Mucosa of descending colon (tissue), 3 donors: ENCODE results near the gene AQP6. TPM values are rescaled to one million over a fixed set of nuclear protein-coding genes. Genes with fewer than 3 reads are reported as not detected.

ENCODE experiments used
- ATAC-seq: fragments of 200-7000 bp; cut with Tn5 transposase; one replicate; pipeline ENCODE4 v1.9.1; 2020; ENCODE audit warnings: mild to moderate bottlenecking, moderate library complexity
- DNase-seq, 3 donors: peaks; one replicate each; pipeline ENCODE4 v3.0.0-alpha.2; 2020
- H3K36me3 ChIP-seq: fragments of 200-600 bp; one replicate; pipeline ENCODE4 v1.8.0; 2021; ENCODE audit warnings: low read depth, mild to moderate bottlenecking
- H3K4me1 ChIP-seq: fragments of 200-600 bp; one replicate; pipeline ENCODE4 v1.8.0; 2021; ENCODE audit warnings: low read depth, mild to moderate bottlenecking
- H3K4me3 ChIP-seq: fragments of 200-600 bp; one replicate; pipeline ENCODE4 v1.8.0; 2021; ENCODE audit warnings: mild to moderate bottlenecking
- H3K9me3 ChIP-seq: fragments of 200-600 bp; one replicate; pipeline ENCODE4 v1.8.0; 2021; ENCODE audit warnings: mild to moderate bottlenecking
- CTCF ChIP-seq: fragments of 200-600 bp; IDR thresholded peaks from one replicate; pipeline ENCODE4 v1.8.0; 2022; ENCODE audit warnings: antibody characterized with exemption, mild to moderate bottlenecking
- intact Hi-C, 2 donors: fragments of 100-400 bp; cut with DNase I in 1 of 2; cut with micrococcal nuclease in 1 of 2; formaldehyde crosslinking; loops; one replicate each; pipeline versions ENCODE4 v1.11.0 to v1.11.1; 2022; cut with DNase I, micrococcal nuclease
- total RNA-seq, 3 donors: library from RNA; stranded (reverse); fragmentation: NEBNext Ultra II Directional in 2 of 3; extraction: Animal tissue kit (Norgen Biotek cat#: 25700) in 2 of 3; gene quantifications; one replicate each; pipeline versions ENCODE4 v1.2.1 to v1.2.4, GENCODE V29; 2021 to 2023
- donor health status: DM: no; HTN: no; CAD: no; lungs with moderate emphysema.
- donor health status: DM: no; HTN: no; CAD: no.
- donor health status: DM: no; HTN: yes; CAD: no.

The AQP6 gene
- total RNA-seq, 3 donors from 2014 or later = 0.54 TPM; not detected in 2

- intact Hi-C loops = no loop called here
- no peak for TF ChIP-seq CTCF
- H3K9me3 ChIP-seq = no peaks in the 10 kb centered on the region
- DNase-seq (no peak), ATAC-seq (no peak)
- no peaks in the 10 kb centered on the region for H3K36me3 ChIP-seq
- peaks cover 6% of the 10 kb centered on the region for H3K4me1 ChIP-seq
- H3K4me3 ChIP-seq = no peak overlapping the region
These were observed 25.0 kb upstream of the AQP6 start for GRCh38 chr12:49947593-49948226.

- Histone ChIP-seq H3K4me3 (no peak overlapping the region), H3K36me3 (no peaks in the 10 kb centered on the region), H3K9me3 (no peaks in the 10 kb centered on the region), H3K4me1 (no peaks in the 10 kb centered on the region)
- intact Hi-C loops = no loop called here
- no peak for ATAC-seq
- peak in 1 of 3 donors; percentile 6 for DNase-seq
- no peak for TF ChIP-seq CTCF
These were observed 23.6 kb upstream of the AQP6 start for GRCh38 chr12:49948866-49949845.

- no peak for ATAC-seq
- intact Hi-C loops = no loop called here
- Histone ChIP-seq H3K4me1 (no peaks in the 10 kb centered on the region), H3K4me3 (no peak overlapping the region), H3K36me3 (no peaks in the 10 kb centered on the region), H3K9me3 (no peaks in the 10 kb centered on the region)
- DNase-seq = no peak
- no peak for TF ChIP-seq CTCF
These were observed 22.9 kb upstream of the AQP6 start for GRCh38 chr12:49949866-49950265.

GRCh38 chr12:49950273-49951251, 22.2 kb upstream of the AQP6 start, which contains the start of gene AQP2:
Gene AQP2 (plus strand): TSS chr12:49950737. CDS start chr12:49950831, 94 bp downstream.
- no peaks in the 10 kb centered on the region for H3K4me1 ChIP-seq
- DNase-seq = no peak
- no peak for TF ChIP-seq CTCF

More at GRCh38 chr12:49950273-49951251, 22.2 kb upstream of the AQP6 start, which contains the start of gene AQP2:
- Histone ChIP-seq H3K36me3 (no peaks in the 10 kb centered on the region), H3K4me3 (no peak within 1 kb of the TSS), H3K9me3 (no peaks in the 10 kb centered on the region)
- no peak for ATAC-seq
- intact Hi-C loops = no loop called here
